Fibroblast of lung (primary cell): ENCODE data around the gene REL. TPM values are rescaled to one million over a fixed set of nuclear protein-coding genes. Genes with fewer than 3 reads are reported as not detected.

Source experiments
- DNase-seq, 2 donors: peaks; one replicate each; pipeline versions ENCODE4 v3.0.0 to v3.0.0-alpha.2; 2010; ENCODE audit warnings: low read depth in 2 of 2
- H2AFZ ChIP-seq: 2 replicates; pipeline ENCODE4 v1.5.1; 2012; ENCODE audit warnings: low read length, control low read depth, inconsistent platforms
- H3K27ac ChIP-seq: 2 replicates; pipeline ENCODE4 v1.5.1; 2011; ENCODE audit warnings: low read length, control low read depth; ENCODE audit not compliant: insufficient read depth
- H3K27me3 ChIP-seq: 2 replicates; pipeline ENCODE4 v1.5.1; 2011; ENCODE audit warnings: mild to moderate bottlenecking, low read length; ENCODE audit not compliant: control insufficient read depth, insufficient read depth
- H3K36me3 ChIP-seq: 2 replicates; pipeline ENCODE4 v1.5.1; 2011; ENCODE audit warnings: low read length; ENCODE audit not compliant: control insufficient read depth, insufficient read depth
- H3K4me1 ChIP-seq: 2 replicates; pipeline ENCODE4 v1.5.1; 2011; ENCODE audit warnings: low read length; ENCODE audit not compliant: control insufficient read depth, insufficient read depth; ENCODE audit errors: extremely low read depth
- H3K4me2 ChIP-seq: 2 replicates; pipeline ENCODE4 v1.5.1; 2011; ENCODE audit warnings: low read length, control low read depth; ENCODE audit not compliant: insufficient read depth; ENCODE audit errors: extremely low read depth
- H3K4me3 ChIP-seq, 4 experiments: fragments of 200-600 bp in 1 of 4; sonication (generic) in 1 of 4; replicated peaks in 1 of 4; 2 replicates each; pipeline ENCODE4 v1.5.1; 2011 to 2016; ENCODE audit warnings: low read length in 4 of 4, low read depth in 3 of 4, mild to moderate bottlenecking in 3 of 4, control low read depth in 2 of 4, inconsistent platforms in 1 of 4, mixed read lengths in 1 of 4; ENCODE audit not compliant: insufficient read depth in 1 of 4; ENCODE audit errors: control extremely low read depth in 1 of 4
- H3K79me2 ChIP-seq: 2 replicates; pipeline ENCODE4 v1.5.1; 2012; ENCODE audit warnings: mild to moderate bottlenecking, low read length, inconsistent platforms; ENCODE audit not compliant: control insufficient read depth, insufficient read depth
- H3K9ac ChIP-seq: 2 replicates; pipeline ENCODE4 v1.5.1; 2011; ENCODE audit warnings: mild to moderate bottlenecking, low read length, control low read depth; ENCODE audit not compliant: insufficient read depth
- H3K9me3 ChIP-seq: 2 replicates; pipeline ENCODE4 v1.5.1; 2012; ENCODE audit warnings: low read depth, low read length; ENCODE audit not compliant: control insufficient read depth, insufficient read depth
- H4K20me1 ChIP-seq: 2 replicates; pipeline ENCODE4 v1.5.1; 2011; ENCODE audit warnings: low read length; ENCODE audit not compliant: control insufficient read depth, insufficient read depth; ENCODE audit errors: extremely low read depth
- EZH2 ChIP-seq: IDR thresholded peaks from 2 replicates; pipeline ENCODE4 v1.5.1; 2012; ENCODE audit warnings: low read length, control low read depth, mild to moderate bottlenecking; ENCODE audit errors: missing control alignments
- polyA plus RNA-seq, 2 donors: library from polyadenylated mRNA; depleted of rRNA in 1 of 2; stranded (reverse) in 1 of 2; unstranded in 1 of 2; fragments of >200 nt; gene quantifications; 2 replicates each; pipeline ENCODE4 v1.2.1, GENCODE V29; 2011 to 2012; ENCODE audit warnings: missing spikeins in 1 of 2
- total RNA-seq: library from RNA; depleted of rRNA; stranded (reverse); fragments of >200 nt; gene quantifications from 2 replicates; pipeline ENCODE4 v1.2.1, GENCODE V29; 2014
- TF ChIP-seq, protein P1 (sequence below), 2 donors: IDR thresholded peaks in 1 of 2; conservative IDR thresholded peaks in 1 of 2; 1 replicate in 1 of 2; 2 replicates in 1 of 2; pipeline ENCODE4 v1.5.1; 2011 to 2012; ENCODE audit warnings: low read length in 2 of 2, control low read depth in 1 of 2, inconsistent platforms in 1 of 2, low read depth in 1 of 2, mild to moderate bottlenecking in 1 of 2

The REL gene
- total and polyA plus RNA-seq, 2 donors (not counting 1 experiment from before 2014, with no cell fraction given): 2.0 to 2.8 TPM

DNA sequence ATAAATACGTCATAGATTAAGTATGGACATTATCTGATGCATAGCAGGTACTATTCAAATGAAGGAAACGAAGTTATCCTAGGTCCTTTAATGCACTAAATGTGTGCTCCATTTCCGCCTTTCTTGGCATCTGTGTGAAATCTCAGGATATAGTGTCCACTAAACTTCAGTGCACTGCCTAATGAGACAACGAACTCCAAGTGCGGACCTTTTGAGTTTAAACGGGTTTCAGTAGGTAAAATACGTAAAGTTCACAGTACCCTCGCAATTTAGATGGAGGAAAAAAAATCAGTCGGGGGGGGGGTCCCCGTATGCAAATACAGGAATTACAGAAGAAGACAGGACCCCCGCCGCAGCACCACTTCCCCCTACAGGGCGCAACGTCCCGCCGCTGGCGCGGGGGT lies 729 bp upstream of the REL start:
- no peaks in the 10 kb centered on the region for H3K9me3 ChIP-seq
- DNase-seq: peak in 1 of 2 donors; percentile 43
- no peaks in the 10 kb centered on the region for H3K4me1 ChIP-seq
- H3K27ac ChIP-seq: peak overlapping the region; percentile 64
- peaks cover 6% of the 10 kb centered on the region for H3K79me2 ChIP-seq
- no peak for TF ChIP-seq EZH2
- TF ChIP-seq, protein P1, sequence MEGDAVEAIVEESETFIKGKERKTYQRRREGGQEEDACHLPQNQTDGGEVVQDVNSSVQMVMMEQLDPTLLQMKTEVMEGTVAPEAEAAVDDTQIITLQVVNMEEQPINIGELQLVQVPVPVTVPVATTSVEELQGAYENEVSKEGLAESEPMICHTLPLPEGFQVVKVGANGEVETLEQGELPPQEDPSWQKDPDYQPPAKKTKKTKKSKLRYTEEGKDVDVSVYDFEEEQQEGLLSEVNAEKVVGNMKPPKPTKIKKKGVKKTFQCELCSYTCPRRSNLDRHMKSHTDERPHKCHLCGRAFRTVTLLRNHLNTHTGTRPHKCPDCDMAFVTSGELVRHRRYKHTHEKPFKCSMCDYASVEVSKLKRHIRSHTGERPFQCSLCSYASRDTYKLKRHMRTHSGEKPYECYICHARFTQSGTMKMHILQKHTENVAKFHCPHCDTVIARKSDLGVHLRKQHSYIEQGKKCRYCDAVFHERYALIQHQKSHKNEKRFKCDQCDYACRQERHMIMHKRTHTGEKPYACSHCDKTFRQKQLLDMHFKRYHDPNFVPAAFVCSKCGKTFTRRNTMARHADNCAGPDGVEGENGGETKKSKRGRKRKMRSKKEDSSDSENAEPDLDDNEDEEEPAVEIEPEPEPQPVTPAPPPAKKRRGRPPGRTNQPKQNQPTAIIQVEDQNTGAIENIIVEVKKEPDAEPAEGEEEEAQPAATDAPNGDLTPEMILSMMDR (conservative IDR thresholded peaks at IDR 0.05 in 1 of 2, IDR thresholded peaks at IDR 0.05 in 1 of 2; ENCODE audit: low read depth in 1 of 2, low read length in 2 of 2): peak; percentile 29
- peak overlapping the region; percentile 73 to 90 (median 81) for H3K4me3 ChIP-seq
- peak overlapping the region; percentile 73 for H3K9ac ChIP-seq
- H3K4me2 ChIP-seq: peak overlapping the region; percentile 92
- H4K20me1 ChIP-seq: no peaks in the 10 kb centered on the region
- peak overlapping the region; percentile 80 for H2AFZ ChIP-seq
- no peaks in the 10 kb centered on the region for H3K27me3 ChIP-seq
- no peaks in the 10 kb centered on the region for H3K36me3 ChIP-seq

DNA sequence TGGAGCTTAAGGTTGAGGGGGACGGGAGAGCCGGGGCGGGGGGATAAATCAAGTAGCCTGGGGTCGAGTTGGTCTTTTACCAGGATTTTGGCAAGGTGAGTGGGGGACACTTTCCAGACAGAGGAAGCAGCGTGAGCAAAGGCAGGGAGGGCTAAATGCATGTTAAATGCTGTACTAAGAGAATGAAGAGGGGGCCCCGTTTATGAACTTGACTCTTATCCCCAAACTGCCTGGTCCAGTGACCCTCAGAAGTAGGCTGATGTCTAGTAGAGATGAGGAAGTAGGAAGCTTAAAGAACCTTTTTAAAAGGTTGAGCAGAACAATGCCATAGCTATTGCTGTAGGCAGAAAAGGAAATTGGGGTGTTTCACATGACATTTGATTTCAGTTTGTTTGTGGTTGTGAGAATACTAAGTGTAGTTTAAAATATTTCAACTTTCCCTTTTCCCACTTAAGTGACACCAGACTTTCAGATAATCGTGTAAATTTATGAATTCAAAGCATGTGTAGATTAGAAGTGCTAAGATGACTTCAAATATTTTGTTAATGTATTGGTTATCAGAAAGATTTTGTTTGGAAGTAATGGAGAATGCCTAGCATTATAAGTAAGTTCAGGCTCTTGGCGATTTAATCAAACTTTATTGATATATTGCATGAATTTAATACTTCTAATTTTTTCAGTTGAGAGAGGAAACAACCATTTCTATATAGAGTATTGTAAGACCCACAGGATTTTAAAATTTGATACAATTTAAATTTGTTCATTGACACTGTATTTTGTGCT lies 1.8 kb downstream of the REL start:
- no peaks in the 10 kb centered on the region for H3K9me3 ChIP-seq
- peak overlapping the region; percentile 42 to 92 (median 81) for H3K4me3 ChIP-seq
- peaks cover 6% of the 10 kb centered on the region for H3K79me2 ChIP-seq
- no peaks in the 10 kb centered on the region for H3K4me1 ChIP-seq
- H3K36me3 ChIP-seq: no peaks in the 10 kb centered on the region
- H3K27me3 ChIP-seq: no peaks in the 10 kb centered on the region
- H3K9ac ChIP-seq: peak overlapping the region; percentile 1
- H2AFZ ChIP-seq: peak overlapping the region; percentile 47
- H3K27ac ChIP-seq: peak overlapping the region; percentile 93
- no peaks in the 10 kb centered on the region for H4K20me1 ChIP-seq
- peak overlapping the region; percentile 97 for H3K4me2 ChIP-seq
- peak; percentile 7 to 31 for DNase-seq
- TF ChIP-seq, protein P1 (conservative IDR thresholded peaks at IDR 0.05 in 1 of 2, IDR thresholded peaks at IDR 0.05 in 1 of 2; ENCODE audit: low read depth in 1 of 2, low read length in 2 of 2): no peak
- no peak for TF ChIP-seq EZH2

DNA sequence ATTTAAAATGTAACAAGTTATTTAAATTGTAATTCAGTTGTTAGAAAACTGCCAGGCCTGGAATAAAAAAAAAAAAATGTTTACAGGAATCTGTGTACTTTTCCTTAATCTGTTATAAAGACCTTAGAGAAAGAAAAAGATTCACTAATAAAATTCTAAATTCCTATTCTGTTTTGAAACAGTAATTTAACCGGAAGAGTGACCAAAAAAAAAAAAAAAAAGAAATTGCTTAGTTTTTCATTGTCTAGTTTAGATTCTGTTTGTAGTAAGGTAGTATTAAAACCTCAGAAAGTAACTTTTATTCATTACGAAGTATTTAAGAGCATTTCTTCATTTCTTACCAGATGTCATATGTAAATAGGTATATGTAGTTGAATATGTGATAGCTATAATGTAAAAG lies 2.5 kb downstream of the REL start:
- no peak overlapping the region for H3K4me2 ChIP-seq
- no peaks in the 10 kb centered on the region for H3K4me1 ChIP-seq
- TF ChIP-seq EZH2: no peak
- TF ChIP-seq, protein P1 (conservative IDR thresholded peaks at IDR 0.05 in 1 of 2, IDR thresholded peaks at IDR 0.05 in 1 of 2; ENCODE audit: low read depth in 1 of 2, low read length in 2 of 2): no peak
- H3K9ac ChIP-seq: no peak overlapping the region
- no peaks in the 10 kb centered on the region for H3K36me3 ChIP-seq
- no peaks in the 10 kb centered on the region for H3K27me3 ChIP-seq
- no peaks in the 10 kb centered on the region for H4K20me1 ChIP-seq
- no peak for DNase-seq
- H3K27ac ChIP-seq: no peak overlapping the region
- H3K79me2 ChIP-seq: peaks cover 6% of the 10 kb centered on the region
- peak overlapping the region in 2 of 4 experiments; percentile 86 to 92 for H3K4me3 ChIP-seq
- H2AFZ ChIP-seq: no peak overlapping the region
- no peaks in the 10 kb centered on the region for H3K9me3 ChIP-seq
